Coronary artery (tissue), 2 donors: Measurements from ENCODE around the gene HOMER1.

Experiments used
- DNase-seq: peaks from one replicate; pipeline ENCODE4 v3.0.0-alpha.2; 2017; ENCODE audit warnings: low spot score
- H3K27ac ChIP-seq, 2 donors: fragments of 200-600 bp; sonication (generic); one replicate each; pipeline ENCODE4 v1.5.1; 2016 to 2019
- H3K4me3 ChIP-seq: fragments of 200-600 bp; sonication (generic); 2 replicates; pipeline ENCODE4 v1.5.1; 2016; ENCODE audit warnings: mild to moderate bottlenecking, moderate library complexity
- TF ChIP-seq, protein P1 (sequence below): fragments of 200-600 bp; sonication (generic); IDR thresholded peaks from one replicate; pipeline ENCODE4 v1.5.1; 2019; ENCODE audit warnings: antibody characterized with exemption

Gene HOMER1, protein sequence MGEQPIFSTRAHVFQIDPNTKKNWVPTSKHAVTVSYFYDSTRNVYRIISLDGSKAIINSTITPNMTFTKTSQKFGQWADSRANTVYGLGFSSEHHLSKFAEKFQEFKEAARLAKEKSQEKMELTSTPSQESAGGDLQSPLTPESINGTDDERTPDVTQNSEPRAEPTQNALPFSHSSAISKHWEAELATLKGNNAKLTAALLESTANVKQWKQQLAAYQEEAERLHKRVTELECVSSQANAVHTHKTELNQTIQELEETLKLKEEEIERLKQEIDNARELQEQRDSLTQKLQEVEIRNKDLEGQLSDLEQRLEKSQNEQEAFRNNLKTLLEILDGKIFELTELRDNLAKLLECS

DNA sequence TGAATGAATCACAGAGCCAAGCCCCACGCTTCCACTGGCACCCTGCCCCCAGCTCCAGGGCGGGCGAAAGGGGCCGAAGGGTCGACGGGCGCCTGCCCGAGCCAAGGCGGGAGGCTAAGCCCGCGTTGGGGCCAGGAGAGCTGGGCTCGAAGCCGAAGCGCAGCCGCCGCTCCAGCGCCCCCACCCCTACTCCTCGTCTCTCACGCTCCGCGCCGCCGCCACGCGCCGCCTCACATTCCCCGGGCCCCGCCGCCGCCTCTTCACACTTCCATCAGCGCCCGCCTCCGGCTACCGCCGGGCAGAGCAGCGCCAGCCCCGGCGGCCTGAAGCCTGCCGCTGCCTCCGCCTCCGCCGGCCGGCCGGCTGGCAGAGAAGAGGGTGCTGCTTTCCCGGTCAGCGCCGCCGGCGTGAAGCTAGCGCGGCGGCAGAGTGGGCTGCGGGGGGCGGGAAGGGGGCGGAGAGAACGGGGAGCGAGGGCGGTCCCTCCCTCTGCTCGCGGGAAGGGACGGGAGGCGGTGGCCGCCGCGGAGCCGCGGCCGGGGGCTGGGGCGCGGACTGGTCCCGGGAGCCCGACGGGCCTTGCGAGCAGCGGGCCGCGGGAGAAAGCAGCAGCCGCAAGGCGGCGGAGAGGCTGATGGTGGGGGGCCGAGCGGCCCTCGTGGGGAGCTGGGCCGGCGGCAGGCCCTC lies at the start of gene HOMER1:
HOMER1 (minus strand) TSS at position 431 of the 687 bp plus-strand sequence. CDS start 1,360 bp downstream, outside the sequence.
- DNase-seq = peak; percentile 88
- peak within 1 kb of the TSS; percentile 98 for H3K4me3 ChIP-seq
- peak within 1 kb of the TSS; percentile 98 to 99 for H3K27ac ChIP-seq
- TF ChIP-seq, protein P1, sequence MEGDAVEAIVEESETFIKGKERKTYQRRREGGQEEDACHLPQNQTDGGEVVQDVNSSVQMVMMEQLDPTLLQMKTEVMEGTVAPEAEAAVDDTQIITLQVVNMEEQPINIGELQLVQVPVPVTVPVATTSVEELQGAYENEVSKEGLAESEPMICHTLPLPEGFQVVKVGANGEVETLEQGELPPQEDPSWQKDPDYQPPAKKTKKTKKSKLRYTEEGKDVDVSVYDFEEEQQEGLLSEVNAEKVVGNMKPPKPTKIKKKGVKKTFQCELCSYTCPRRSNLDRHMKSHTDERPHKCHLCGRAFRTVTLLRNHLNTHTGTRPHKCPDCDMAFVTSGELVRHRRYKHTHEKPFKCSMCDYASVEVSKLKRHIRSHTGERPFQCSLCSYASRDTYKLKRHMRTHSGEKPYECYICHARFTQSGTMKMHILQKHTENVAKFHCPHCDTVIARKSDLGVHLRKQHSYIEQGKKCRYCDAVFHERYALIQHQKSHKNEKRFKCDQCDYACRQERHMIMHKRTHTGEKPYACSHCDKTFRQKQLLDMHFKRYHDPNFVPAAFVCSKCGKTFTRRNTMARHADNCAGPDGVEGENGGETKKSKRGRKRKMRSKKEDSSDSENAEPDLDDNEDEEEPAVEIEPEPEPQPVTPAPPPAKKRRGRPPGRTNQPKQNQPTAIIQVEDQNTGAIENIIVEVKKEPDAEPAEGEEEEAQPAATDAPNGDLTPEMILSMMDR = no peak

DNA sequence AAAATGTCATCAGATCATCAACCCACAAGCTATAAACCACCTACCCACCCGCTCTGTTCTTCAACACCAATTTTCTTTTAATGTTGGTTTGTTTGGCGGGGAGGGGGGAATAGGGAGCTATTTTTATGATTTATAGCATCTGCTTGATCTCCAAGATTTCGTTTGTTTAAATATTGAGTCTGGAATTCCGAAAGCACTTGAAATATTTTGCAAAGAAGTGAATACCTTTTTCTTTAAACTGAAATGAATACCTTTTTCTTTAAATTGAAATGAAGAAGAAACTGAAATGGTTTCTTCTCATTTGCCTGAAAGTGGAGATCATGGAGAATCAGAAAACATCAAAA lies 49.3 kb upstream of the HOMER1 start:
- TF ChIP-seq, protein P1 = no peak
- DNase-seq = no peak
- Histone ChIP-seq H3K4me3 (no peak overlapping the region), H3K27ac (no peak overlapping the region)

DNA sequence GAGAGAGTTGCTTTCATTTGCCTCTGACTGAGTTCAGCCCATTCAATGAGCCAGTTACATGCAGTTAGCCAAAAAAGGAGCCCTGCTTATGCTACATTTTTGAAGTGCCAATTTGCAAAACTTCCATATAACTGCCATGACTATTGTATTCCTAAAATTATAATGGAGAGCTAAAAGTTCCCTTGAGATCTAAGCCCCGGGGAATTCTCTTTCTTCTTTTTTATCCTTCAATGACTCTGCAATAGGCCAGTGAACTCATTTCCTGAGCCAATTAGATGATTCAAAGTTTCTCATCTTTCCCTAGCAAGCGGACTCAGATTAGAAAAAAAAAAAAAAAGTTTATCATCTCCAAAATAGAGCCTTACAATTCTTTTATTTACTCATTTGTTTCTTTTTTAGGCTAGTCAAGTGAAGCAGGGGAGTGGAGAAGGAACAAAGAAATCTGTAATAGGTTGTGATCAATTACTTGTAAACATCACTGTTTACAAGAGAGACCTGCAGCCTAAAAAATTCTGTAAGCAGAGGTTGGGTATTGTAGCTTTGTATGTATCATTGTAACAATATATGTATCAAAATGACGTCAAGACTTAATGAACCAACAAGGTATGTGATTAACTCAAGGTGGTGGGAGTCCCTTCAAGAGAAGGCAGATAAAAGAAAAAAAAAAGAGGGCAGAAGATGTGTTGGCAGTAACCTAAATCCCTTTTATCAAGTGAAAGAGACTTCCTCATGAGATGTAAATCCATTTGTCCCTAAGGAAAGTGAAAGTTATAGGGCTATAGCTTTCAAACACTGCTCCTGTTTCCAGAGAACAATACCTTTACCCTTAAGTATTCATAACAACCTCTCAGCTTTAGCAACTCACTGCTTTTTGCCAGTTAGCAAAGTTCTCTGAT lies 48.7 kb upstream of the HOMER1 start:
- no peak for DNase-seq
- no peak overlapping the region for H3K4me3 ChIP-seq
- H3K27ac ChIP-seq = no peak overlapping the region
- TF ChIP-seq, protein P1 = no peak

DNA sequence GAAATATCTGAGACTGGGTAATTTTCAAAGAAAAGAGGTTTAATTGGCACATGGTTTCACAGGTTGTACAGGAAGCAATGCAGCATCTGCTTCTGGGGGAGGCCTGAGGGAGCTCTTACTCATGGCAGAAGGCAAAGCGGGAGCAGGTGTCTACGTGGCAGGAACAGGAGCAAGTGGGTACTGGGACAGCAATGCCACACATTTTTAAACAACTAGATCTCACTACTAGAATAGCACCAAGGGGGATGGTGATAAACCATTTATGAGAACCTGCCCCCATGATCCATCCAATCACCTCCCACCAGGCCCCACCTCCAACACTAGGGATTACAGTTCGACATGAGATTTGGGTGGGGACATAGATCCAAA lies 47.6 kb upstream of the HOMER1 start:
- Histone ChIP-seq H3K27ac (no peak overlapping the region), H3K4me3 (no peak overlapping the region)
- TF ChIP-seq, protein P1 = no peak
- DNase-seq = no peak

DNA sequence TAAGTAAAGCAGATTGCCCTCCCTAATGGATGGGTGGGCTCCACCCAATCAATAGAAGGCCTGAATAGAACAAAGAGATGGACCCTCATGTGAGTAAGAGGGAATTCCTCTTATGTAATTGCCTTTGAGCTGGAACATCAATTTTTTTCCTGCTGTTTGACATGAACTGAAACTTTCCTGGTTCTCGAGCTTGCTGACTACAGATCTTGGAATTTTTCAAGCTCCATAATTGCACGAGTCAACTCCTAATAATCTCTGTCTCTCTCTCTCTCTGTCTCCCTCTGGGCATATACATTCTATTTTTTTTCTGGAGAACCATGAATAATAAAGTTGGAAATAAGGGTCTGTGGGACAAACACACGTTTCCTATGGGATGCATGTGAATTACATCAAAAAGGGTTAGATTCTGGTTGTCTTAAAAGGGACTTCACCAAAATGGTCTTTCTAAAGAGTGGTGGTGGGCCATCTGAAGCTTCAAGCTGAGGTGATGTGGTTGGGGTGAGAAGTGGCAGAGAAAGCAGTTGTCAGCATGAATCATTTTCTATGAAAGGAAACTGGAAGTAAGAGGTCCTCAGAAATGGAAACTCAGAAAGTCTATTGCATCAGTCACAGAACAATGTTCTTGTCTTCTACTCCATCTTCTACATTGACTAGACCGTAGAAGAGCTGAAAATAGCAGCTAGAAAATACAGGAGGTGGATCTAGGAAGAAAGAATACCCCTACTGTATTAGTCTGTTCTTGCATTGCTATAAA lies 47.0 kb upstream of the HOMER1 start:
- no peak overlapping the region for H3K4me3 ChIP-seq
- TF ChIP-seq, protein P1 = no peak
- no peak overlapping the region for H3K27ac ChIP-seq
- DNase-seq = no peak

DNA sequence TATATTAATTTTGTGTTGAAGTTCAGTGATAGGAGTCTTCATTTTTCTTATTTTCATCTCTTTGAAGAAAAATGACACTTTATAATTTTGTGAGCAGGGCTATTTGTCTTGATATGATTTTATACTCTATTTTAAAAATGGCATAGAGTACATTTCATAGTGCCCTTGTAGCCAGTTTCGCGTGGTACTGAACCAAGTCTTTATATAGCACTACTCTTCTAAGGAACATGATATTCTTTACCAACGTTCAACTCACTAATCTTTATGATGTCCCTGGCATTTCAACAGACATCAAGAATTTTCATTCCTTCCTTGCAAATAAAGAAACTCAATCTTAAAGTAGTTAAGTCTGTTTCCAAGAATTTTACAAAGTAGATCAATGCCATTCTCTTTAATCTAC lies 41.5 kb upstream of the HOMER1 start:
- no peak for DNase-seq
- TF ChIP-seq, protein P1 = no peak

More for the DNA sequence above, 41.5 kb upstream of the HOMER1 start:
- Histone ChIP-seq H3K27ac (no peak overlapping the region), H3K4me3 (no peak overlapping the region)
